ENCODE measurements around the gene TMA7. TPM values are rescaled to one million over a fixed set of nuclear protein-coding genes. Genes with fewer than 3 reads are reported as not detected.

The TMA7 gene
- total and polyA plus RNA-seq, 7 donors: 146 to 762 (median 352) TPM

- TF ChIP-seq POLR2AphosphoS5 (IDR thresholded peaks at IDR 0.05) (no peak), EP300 (IDR thresholded peaks at IDR 0.05) (no peak), POLR2A (IDR thresholded peaks at IDR 0.05) (no peak)
- Histone ChIP-seq H3K4me1 (peaks cover 0 to 34% (median 25%) of the 10 kb centered on the region in 4 donors), H3K36me3 (peaks cover 0 to 33% (median 12%) of the 10 kb centered on the region in 4 donors), H3K4me3 (peak overlapping the region; percentile 83 to 91 (median 86)), H3K9me3 (no peaks in the 10 kb centered on the region), H3K27me3 (no peaks in the 10 kb centered on the region), H3K27ac (peak overlapping the region; percentile 92 to 94 (median 93))
- intact Hi-C loops (cut with DNase I): loop anchor here (2.0 kb wide), 1 partner anchor 140 kb away; the partner anchor contains the start of gene NME6
- no peak for DNase-seq
- WGBS, 2 donors: 1% methylated on average over 21 of the region's 21 CpGs
Observed at GRCh38 chr3:48440590-48440958, 517 bp downstream of the TMA7 start.

GRCh38 chr3:48441940-48442339 is 1.9 kb downstream of the TMA7 start:
- WGBS, 2 donors: 62 to 80% methylated on average over 6 of the region's 6 CpGs
- intact Hi-C loops (cut with DNase I): loop anchor here (2.0 kb wide), 1 partner anchor 141 kb away; the partner anchor contains the start of gene NME6
- H3K27me3 ChIP-seq: no peaks in the 10 kb centered on the region
- peaks cover 0 to 38% (median 32%) of the 10 kb centered on the region in 4 donors for H3K4me1 ChIP-seq
- TF ChIP-seq EP300 (IDR thresholded peaks at IDR 0.05) (no peak), POLR2A (IDR thresholded peaks at IDR 0.05) (no peak), POLR2AphosphoS5 (IDR thresholded peaks at IDR 0.05) (no peak), CTCF (IDR thresholded peaks at IDR 0.05) (no peak)
- DNase-seq: no peak
- H3K36me3 ChIP-seq: peaks cover 0 to 33% (median 12%) of the 10 kb centered on the region in 4 donors
- no peak overlapping the region for H3K4me3 ChIP-seq
- peak overlapping the region in 1 of 4 donors; percentile 93 for H3K27ac ChIP-seq
- H3K9me3 ChIP-seq: no peaks in the 10 kb centered on the region

- intact Hi-C loops (cut with DNase I): loop anchor here (5.0 kb wide), 1 partner anchor 112 kb away; the partner anchor contains the start of gene PFKFB4
- 72 to 90% methylated on average over 6 of the region's 6 CpGs for WGBS, 2 donors
- TF ChIP-seq EP300 (IDR thresholded peaks at IDR 0.05) (no peak), CTCF (IDR thresholded peaks at IDR 0.05) (no peak), POLR2AphosphoS5 (IDR thresholded peaks at IDR 0.05) (no peak), POLR2A (IDR thresholded peaks at IDR 0.05) (no peak)
- Histone ChIP-seq H3K4me3 (no peak overlapping the region), H3K36me3 (peaks cover 0 to 33% (median 12%) of the 10 kb centered on the region in 4 donors), H3K4me1 (peaks cover 0 to 38% (median 34%) of the 10 kb centered on the region in 4 donors), H3K27me3 (no peaks in the 10 kb centered on the region), H3K27ac (peak overlapping the region in 3 of 4 donors; percentile 92 to 96 (median 94)), H3K9me3 (no peaks in the 10 kb centered on the region)
- no peak for DNase-seq
Observed at GRCh38 chr3:48445277-48445882, 5.3 kb downstream of the TMA7 start.

- H3K4me1 ChIP-seq: peaks cover 0 to 33% (median 30%) of the 10 kb centered on the region in 4 donors
- no peaks in the 10 kb centered on the region for H3K9me3 ChIP-seq
- H3K4me3 ChIP-seq: peak overlapping the region; percentile 48 to 93 (median 84)
- 15 to 16% methylated on average over 6 of the region's 6 CpGs for whole genome bisulfite sequencing, 2 donors
- intact Hi-C loops (cut with DNase I): loop anchor here (5.0 kb wide), 1 partner anchor 111 kb away; the partner anchor contains the start of gene PFKFB4
- H3K27ac ChIP-seq: peak overlapping the region; percentile 88 to 96 (median 93)
- DNase-seq: no peak
- peaks cover 0 to 34% (median 12%) of the 10 kb centered on the region in 4 donors for H3K36me3 ChIP-seq
- TF ChIP-seq POLR2AphosphoS5 (IDR thresholded peaks at IDR 0.05) (no peak), POLR2A (IDR thresholded peaks at IDR 0.05) (no peak), EP300 (IDR thresholded peaks at IDR 0.05) (no peak), CTCF (IDR thresholded peaks at IDR 0.05) (no peak)
- no peaks in the 10 kb centered on the region for H3K27me3 ChIP-seq
Observed at GRCh38 chr3:48446043-48446424, 6.0 kb downstream of the TMA7 start.

GRCh38 chr3:48446425-48447193 is 6.6 kb downstream of the TMA7 start, which contains the start of gene ATRIP:
Gene ATRIP (plus strand): TSS chr3:48446737. CDS start chr3:48446846, 109 bp downstream.
- Histone ChIP-seq H3K27me3 (no peaks in the 10 kb centered on the region), H3K4me1 (peaks cover 0 to 28% (median 24%) of the 10 kb centered on the region in 4 donors), H3K4me3 (peak within 1 kb of the TSS; percentile 48 to 93 (median 84)), H3K36me3 (peaks cover 0 to 36% (median 12%) of the 10 kb centered on the region in 4 donors), H3K27ac (peak within 1 kb of the TSS; percentile 88 to 96 (median 93)), H3K9me3 (no peaks in the 10 kb centered on the region)
- intact Hi-C loops (cut with DNase I): loop anchor here (5.0 kb wide), 1 partner anchor 111 kb away; the partner anchor contains the start of gene PFKFB4
- WGBS, 2 donors: 0% methylated on average over 91 of the region's 91 CpGs
- no peak for TF ChIP-seq EP300 (IDR thresholded peaks at IDR 0.05)
- TF ChIP-seq POLR2AphosphoS5 (IDR thresholded peaks at IDR 0.05): peak; percentile 90 to 98 (median 96)
- peak; percentile 74 to 77 for TF ChIP-seq POLR2A (IDR thresholded peaks at IDR 0.05)
- peak; percentile 95 for DNase-seq

Data from sigmoid colon (tissue), 7 donors.